ENCODE data around the gene HAS3.
A peak's percentile ranks its signal among the peaks of the same experiment; 100 is the strongest.

The HAS3 gene

DNA sequence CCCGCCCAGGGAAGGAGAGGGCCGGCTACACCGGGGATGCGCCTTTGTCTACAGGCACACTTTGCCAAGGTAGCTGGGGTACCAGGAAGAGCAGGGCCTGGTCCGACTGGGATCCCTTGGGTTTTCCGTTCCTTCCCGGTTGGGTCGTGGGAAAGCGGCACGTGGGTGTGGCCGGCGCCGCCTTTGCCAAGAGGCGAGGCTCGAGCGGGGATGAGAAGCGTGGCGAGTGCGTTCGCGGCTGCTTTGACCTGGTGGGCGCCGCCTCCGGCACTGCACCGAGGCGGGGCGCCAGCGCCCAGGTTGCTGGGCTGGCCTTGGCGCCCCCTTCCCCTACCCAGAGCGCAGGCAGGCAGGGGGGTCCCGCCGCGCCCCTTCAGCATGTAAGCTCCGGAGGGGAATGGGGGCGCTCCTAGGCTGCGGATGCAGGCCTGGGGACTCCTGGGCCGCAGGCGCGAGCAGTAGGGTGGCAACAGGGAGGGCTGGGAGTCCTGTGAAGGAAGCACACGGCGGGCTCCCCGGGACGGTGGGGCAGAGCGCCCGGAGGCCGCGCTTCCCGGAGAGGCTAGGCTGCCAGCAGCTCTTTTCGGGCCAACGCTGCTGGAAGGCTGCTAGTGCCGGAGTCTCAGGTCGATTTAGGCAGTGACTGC, 2.0 kb downstream of the HAS3 start:
- peak overlapping the region; percentile 60 for H3K4me3 ChIP-seq (ENCODE audit: low read depth, low read length)
- TF ChIP-seq, protein P1, sequence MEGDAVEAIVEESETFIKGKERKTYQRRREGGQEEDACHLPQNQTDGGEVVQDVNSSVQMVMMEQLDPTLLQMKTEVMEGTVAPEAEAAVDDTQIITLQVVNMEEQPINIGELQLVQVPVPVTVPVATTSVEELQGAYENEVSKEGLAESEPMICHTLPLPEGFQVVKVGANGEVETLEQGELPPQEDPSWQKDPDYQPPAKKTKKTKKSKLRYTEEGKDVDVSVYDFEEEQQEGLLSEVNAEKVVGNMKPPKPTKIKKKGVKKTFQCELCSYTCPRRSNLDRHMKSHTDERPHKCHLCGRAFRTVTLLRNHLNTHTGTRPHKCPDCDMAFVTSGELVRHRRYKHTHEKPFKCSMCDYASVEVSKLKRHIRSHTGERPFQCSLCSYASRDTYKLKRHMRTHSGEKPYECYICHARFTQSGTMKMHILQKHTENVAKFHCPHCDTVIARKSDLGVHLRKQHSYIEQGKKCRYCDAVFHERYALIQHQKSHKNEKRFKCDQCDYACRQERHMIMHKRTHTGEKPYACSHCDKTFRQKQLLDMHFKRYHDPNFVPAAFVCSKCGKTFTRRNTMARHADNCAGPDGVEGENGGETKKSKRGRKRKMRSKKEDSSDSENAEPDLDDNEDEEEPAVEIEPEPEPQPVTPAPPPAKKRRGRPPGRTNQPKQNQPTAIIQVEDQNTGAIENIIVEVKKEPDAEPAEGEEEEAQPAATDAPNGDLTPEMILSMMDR (conservative IDR thresholded peaks at IDR 0.05; ENCODE audit: low read depth, low read length): no peak
- no peak for DNase-seq (ENCODE audit: low read depth)

DNA sequence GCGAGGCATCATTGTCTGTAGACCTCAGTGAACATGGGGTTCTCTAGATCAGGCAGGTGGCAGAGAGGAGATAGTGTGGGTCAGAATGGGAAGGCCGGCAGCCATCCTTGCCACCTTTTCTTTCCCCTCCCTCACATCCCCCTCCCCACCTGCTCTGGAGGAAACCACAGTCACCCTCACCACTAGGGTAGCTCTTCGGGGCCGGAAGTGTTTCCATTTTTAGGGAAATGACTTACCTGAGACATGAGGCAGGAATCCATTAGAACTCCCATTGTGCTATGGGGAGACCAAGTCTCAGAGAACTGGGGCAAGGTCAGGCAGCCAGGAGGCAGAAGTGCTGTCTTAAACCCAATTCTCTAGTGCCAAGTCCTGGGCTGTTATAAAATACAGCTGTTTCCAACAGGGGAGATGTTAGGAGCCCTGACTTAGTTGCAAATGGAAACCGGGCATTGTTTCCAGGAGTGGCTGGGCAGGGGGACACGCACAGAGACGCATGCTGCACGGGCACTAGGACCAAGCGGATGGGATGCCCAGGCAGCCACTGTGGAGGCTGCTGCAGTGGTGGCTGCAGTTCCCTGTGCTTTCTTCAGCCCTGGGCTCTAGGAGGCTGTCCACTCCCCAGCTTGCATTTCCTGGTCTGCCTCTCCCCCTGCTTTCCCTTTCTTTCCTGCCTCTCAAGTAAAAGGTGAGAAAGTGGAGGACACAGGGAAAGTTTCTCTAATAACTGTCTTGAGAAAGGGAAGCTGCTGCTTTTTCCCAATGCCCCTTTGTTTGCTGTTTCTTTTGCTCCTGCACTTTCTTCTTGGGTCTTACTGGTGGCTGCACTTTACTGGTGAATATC, 2.8 kb downstream of the HAS3 start:
- TF ChIP-seq, protein P1 (conservative IDR thresholded peaks at IDR 0.05; ENCODE audit: low read depth, low read length): no peak
- DNase-seq (ENCODE audit: low read depth): no peak
- H3K4me3 ChIP-seq (ENCODE audit: low read depth, low read length): no peak overlapping the region

DNA sequence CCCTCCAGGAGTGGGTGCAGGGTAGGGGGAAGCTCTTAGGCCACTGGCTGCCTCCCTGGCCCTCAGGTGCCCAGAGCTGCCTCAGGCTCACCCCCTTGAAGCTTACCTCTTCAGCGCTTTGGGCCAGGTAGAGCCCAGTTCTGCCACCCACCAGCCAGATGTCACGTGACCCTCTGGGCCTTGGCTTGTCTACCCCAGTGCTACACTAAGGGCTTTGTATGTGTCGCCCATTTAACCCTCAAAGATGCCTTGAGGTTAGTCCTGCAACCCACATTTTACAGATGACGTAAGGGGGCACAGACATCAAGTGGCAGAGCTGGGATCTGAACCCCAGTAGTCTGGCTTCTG, 3.4 kb downstream of the HAS3 start:
- H3K4me3 ChIP-seq (ENCODE audit: low read depth, low read length): no peak overlapping the region
- DNase-seq (ENCODE audit: low read depth): no peak
- TF ChIP-seq, protein P1 (conservative IDR thresholded peaks at IDR 0.05; ENCODE audit: low read depth, low read length): no peak

DNA sequence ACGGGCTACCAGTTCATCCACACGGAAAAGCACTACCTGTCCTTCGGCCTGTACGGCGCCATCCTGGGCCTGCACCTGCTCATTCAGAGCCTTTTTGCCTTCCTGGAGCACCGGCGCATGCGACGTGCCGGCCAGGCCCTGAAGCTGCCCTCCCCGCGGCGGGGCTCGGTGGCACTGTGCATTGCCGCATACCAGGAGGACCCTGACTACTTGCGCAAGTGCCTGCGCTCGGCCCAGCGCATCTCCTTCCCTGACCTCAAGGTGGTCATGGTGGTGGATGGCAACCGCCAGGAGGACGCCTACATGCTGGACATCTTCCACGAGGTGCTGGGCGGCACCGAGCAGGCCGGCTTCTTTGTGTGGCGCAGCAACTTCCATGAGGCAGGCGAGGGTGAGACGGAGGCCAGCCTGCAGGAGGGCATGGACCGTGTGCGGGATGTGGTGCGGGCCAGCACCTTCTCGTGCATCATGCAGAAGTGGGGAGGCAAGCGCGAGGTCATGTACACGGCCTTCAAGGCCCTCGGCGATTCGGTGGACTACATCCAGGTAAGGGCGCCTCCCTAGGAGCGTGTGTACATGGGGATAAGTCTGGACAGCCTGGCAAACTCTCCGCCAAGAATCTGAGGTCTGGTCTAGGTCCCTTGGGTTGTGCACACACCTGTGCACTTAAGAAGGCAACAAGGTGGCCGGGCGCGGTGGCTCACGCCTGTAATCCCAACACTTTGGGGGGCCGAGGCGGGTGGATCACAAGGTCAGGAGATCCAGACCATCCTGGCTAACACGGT, 4.2 kb downstream of the HAS3 start:
- no peak for DNase-seq (ENCODE audit: low read depth)
- no peak overlapping the region for H3K4me3 ChIP-seq (ENCODE audit: low read depth, low read length)
- TF ChIP-seq, protein P1 (conservative IDR thresholded peaks at IDR 0.05; ENCODE audit: low read depth, low read length): no peak

DNA sequence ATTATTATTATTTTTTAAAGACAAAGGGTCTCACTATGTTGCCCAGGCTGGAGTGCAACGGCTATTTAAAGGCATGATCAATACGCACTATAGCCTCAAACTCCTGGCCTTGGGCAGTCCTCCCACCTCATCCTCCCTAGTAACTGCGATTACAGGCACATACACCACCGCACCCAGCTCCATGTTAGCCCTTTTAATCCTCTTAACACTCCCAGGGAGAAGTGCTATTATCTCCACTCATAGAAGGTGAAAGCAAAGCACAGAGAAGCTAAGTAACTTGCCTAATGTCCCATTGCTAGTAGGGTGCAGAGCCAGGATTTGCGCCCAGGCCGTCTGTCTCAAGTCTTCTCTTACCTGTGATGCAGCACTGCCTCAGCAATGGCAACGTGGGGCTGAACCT, 5.0 kb downstream of the HAS3 start:
- TF ChIP-seq, protein P1 (conservative IDR thresholded peaks at IDR 0.05; ENCODE audit: low read depth, low read length): no peak
- no peak for DNase-seq (ENCODE audit: low read depth)
- H3K4me3 ChIP-seq (ENCODE audit: low read depth, low read length): no peak overlapping the region

DNA sequence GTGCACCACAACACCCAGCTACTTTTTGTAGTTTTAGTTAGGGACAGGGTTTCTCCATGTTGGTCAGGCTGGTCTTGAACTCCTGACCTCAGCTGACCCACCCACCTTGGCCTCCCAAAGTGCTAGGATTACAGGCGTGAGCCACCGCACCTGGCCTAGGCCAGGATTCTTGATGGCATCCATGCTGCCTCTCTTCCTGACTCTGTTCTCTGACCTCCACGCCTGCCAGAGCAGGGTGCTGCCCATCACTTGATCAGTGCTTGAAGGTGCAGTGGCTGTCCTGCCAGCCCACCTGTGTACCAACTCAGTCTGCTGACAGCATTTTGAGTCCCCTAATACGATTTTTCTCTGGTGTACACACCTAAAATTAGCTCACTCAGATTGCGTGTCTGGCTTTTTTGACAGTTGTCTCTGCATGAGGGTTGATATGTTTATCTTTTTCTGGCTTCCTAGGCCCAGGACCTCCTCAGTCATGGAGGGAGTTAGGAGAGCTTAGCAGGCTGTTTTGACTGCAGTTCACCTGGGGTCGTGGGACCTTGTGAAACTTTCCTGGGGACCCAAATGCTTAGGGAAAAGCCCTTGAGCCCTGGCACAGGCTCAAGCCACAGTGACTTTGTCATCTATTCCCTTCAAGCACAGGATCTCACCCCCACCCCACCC, 5.9 kb downstream of the HAS3 start:
- TF ChIP-seq, protein P1 (conservative IDR thresholded peaks at IDR 0.05; ENCODE audit: low read depth, low read length): no peak
- DNase-seq (ENCODE audit: low read depth): no peak

More for the DNA sequence above, 5.9 kb downstream of the HAS3 start:
- no peak overlapping the region for H3K4me3 ChIP-seq (ENCODE audit: low read depth, low read length)

Data from choroid plexus epithelial cell (primary cell).